ENCODE results near the gene ZKSCAN4. TPM values are rescaled to one million over a fixed set of nuclear protein-coding genes. Genes with fewer than 3 reads are reported as not detected.

ZKSCAN4 gene
- total RNA-seq, 1 donor from 2014 or later: 7.2 TPM

GRCh38 chr6:28235912-28236452 is 16.1 kb downstream of the ZKSCAN4 start:
- TF ChIP-seq CTCF (IDR thresholded peaks at IDR 0.05): no peak
- H3K9me3 Mint-ChIP-seq (ENCODE audit: unreplicated experiment): no peaks in the 10 kb centered on the region
- H3K27me3 Mint-ChIP-seq (ENCODE audit: unreplicated experiment): no peaks in the 10 kb centered on the region
- H3K4me3 Mint-ChIP-seq (ENCODE audit: unreplicated experiment): no peak overlapping the region
- no peak for DNase-seq (ENCODE audit: extremely low spot score, unreplicated experiment)
- H3K27ac Mint-ChIP-seq (ENCODE audit: unreplicated experiment): no peak overlapping the region
- no peaks in the 10 kb centered on the region for H3K4me1 Mint-ChIP-seq (ENCODE audit: unreplicated experiment)
- H3K36me3 Mint-ChIP-seq (ENCODE audit: unreplicated experiment): peaks cover 35% of the 10 kb centered on the region

- Mint-ChIP-seq H3K4me1 (ENCODE audit: unreplicated experiment) (no peaks in the 10 kb centered on the region), H3K36me3 (ENCODE audit: unreplicated experiment) (peaks cover 55% of the 10 kb centered on the region), H3K4me3 (ENCODE audit: unreplicated experiment) (no peak overlapping the region), H3K27me3 (ENCODE audit: unreplicated experiment) (no peaks in the 10 kb centered on the region), H3K27ac (ENCODE audit: unreplicated experiment) (no peak overlapping the region), H3K9me3 (ENCODE audit: unreplicated experiment) (no peaks in the 10 kb centered on the region)
- TF ChIP-seq CTCF (IDR thresholded peaks at IDR 0.05): no peak
- no peak for DNase-seq (ENCODE audit: extremely low spot score, unreplicated experiment)
These were observed 19.3 kb downstream of the ZKSCAN4 start for GRCh38 chr6:28232785-28233184.

- no peak overlapping the region for H3K27ac Mint-ChIP-seq (ENCODE audit: unreplicated experiment)
- H3K4me1 Mint-ChIP-seq (ENCODE audit: unreplicated experiment): peaks cover 14% of the 10 kb centered on the region
- H3K9me3 Mint-ChIP-seq (ENCODE audit: unreplicated experiment): no peaks in the 10 kb centered on the region
- peaks cover 40% of the 10 kb centered on the region for H3K36me3 Mint-ChIP-seq (ENCODE audit: unreplicated experiment)
- DNase-seq (ENCODE audit: extremely low spot score, unreplicated experiment): no peak
- TF ChIP-seq CTCF (IDR thresholded peaks at IDR 0.05): no peak
- peaks cover 15% of the 10 kb centered on the region for H3K27me3 Mint-ChIP-seq (ENCODE audit: unreplicated experiment)
- peak overlapping the region; percentile 93 for H3K4me3 Mint-ChIP-seq (ENCODE audit: unreplicated experiment)
These were observed 25.6 kb downstream of the ZKSCAN4 start for GRCh38 chr6:28226460-28226859.

GRCh38 chr6:28225056-28225834 is 26.8 kb downstream of the ZKSCAN4 start, which contains the start of gene ZSCAN9:
Gene ZSCAN9 (plus strand): TSS chr6:28225275. CDS start chr6:28227085, 1,810 bp downstream.
- no peak for TF ChIP-seq CTCF (IDR thresholded peaks at IDR 0.05)
- no peaks in the 10 kb centered on the region for H3K9me3 Mint-ChIP-seq (ENCODE audit: unreplicated experiment)
- H3K36me3 Mint-ChIP-seq (ENCODE audit: unreplicated experiment): peaks cover 28% of the 10 kb centered on the region
- H3K4me1 Mint-ChIP-seq (ENCODE audit: unreplicated experiment): peaks cover 14% of the 10 kb centered on the region
- H3K27ac Mint-ChIP-seq (ENCODE audit: unreplicated experiment): peak within 1 kb of the TSS; percentile 95
- peak within 1 kb of the TSS; percentile 93 for H3K4me3 Mint-ChIP-seq (ENCODE audit: unreplicated experiment)
- H3K27me3 Mint-ChIP-seq (ENCODE audit: unreplicated experiment): peaks cover 26% of the 10 kb centered on the region
- DNase-seq (ENCODE audit: extremely low spot score, unreplicated experiment): peak; percentile 88
